GM21723 (cell line): Measurements from ENCODE around the gene CDC14B.
"Not testable (repeated sequence)": the region's sequence is repeated elsewhere in the genome, so short reads cannot be mapped to it uniquely, and the experiment has no call there.

Experiments
- ATAC-seq: cut with Tn5 transposase; IDR thresholded peaks from one replicate; pipeline ENCODE4 v1.9.1; 2021; ENCODE audit warnings: mild to moderate bottlenecking, moderate library complexity; ENCODE audit not compliant: unreplicated experiment

Gene CDC14B

DNA sequence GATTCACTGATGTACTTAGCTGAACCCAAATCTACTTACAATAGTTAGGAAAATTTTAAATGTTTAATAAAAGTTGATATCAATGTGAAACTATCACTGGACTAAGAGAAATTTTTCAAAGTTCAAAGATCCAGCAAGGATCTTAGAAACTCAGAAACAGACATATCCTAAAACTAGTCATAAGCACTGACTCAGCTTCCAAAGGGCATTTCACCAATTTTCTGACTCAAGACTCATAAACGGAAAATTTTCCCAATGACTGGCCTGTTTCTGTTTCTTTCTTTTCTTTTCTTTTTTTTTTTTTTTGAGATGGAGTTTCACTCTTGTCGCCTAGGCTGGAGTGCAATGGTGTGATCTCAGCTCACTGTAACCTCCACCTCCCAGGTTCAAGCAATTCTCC, 66.6 kb downstream of the CDC14B start:
- ATAC-seq: no peak

DNA sequence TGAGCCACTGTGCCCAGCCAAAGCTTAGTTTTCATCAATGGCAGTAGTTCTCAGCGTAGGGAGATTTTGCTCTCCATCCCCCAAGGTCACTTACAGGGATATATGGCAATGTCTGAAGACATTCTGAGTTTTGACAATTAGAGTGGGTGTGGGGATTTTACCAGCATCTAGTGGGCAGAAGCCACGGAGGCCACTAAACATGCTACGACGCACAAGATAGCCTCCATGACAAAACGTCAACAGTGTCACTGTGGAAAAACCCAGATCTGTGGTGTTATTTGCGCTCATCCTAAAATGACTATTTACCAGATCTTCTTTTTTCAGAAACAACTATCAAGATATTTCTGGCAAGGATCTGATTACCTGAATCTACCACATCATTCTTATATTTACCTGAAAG, 68.2 kb downstream of the CDC14B start:
- ATAC-seq: no peak

DNA sequence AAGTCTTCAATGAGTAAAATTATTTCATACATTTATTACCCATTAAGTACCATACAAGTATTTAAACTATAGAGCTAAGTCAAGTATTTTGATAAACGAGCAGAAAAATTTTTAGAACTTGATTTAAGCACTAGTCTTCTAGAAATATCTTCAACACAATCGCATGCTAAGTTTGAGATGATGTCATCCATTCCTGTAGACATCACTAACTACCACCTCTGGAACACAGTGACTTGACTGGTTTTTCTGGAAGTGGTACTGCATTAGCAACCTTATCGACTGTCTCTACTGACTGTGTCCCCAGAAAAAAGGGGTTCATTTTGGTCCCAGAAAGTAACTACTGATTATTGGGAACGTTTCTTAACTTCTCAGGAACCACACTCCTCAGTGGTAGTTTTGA, 69.0 kb downstream of the CDC14B start:
- ATAC-seq: no peak

DNA sequence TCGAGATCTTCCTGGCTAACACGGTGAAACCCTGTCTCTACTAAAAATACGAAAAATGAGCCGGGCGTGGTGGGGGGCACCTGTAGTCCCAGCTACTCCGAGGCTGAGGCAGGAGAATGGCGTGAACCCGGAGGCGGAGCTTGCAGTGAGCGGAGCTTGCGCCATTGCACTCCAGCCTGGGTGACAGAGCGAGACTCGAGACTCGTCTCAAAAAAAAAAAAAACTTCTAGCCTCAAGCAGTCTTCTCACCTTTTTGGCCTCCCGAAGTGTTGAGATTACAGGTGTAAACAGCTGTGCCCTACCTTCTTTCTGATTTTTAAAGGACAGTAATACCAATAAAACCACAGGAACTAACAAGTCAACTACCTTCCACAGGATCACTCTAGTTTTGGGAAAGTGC, 76.5 kb downstream of the CDC14B start:
- ATAC-seq: not testable (repeated sequence)

DNA sequence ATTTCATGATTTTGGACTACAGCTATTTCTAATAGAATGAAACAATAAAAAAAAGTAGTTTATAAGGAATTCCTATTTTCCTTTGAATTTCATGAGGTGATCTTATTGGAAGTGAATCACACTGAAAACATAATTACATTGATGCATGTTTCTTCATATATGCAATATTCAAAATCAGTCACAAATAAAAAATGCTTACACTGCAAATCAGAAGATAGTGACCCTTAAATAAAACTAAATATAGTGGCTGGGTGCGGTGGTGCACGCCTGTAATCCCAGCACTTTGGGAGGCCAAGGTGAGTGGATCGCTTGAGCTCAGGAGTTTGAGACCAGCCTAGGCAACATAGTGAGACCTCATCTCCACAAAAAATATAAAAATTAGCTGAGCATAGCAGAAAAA, 79.5 kb downstream of the CDC14B start:
- ATAC-seq: no peak

DNA sequence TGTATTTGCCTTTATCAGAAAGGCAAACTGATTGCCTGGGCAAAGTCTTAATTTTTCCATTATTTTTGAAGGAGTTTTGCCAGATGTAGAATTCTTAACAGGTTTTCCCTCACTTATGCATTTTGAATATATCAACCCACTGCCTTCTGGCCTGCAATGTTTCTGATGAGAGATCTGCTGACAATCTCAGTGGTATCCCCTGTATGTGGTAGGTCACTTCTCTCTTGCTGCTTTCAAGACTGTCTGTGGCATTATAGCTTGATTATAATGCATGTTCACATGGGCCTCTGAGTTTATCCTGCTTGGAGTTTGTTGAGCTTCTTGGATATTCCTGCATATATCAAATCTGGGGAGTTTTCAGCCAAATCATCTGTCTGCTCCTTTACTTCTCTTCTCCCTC, 87.5 kb downstream of the CDC14B start:
- ATAC-seq: no peak

DNA sequence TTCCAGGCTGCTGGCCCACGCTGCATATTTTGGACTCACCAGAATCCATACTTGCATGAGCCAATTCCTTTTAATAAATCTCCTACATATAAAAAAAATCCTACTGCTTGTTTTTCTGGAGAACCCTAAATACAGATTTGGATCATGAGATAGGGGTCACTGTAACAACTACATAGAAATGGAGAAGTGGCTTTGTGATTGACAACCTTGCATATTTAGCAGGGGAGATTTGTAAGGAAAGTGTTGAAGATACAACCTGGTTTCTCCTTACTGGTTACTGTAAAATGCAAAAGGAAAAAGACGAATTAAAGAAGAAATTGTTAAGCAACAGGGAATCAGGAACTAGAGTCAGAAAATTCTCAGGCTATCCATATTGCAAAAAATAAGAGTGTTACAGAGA, 94.9 kb downstream of the CDC14B start:
- ATAC-seq: no peak

DNA sequence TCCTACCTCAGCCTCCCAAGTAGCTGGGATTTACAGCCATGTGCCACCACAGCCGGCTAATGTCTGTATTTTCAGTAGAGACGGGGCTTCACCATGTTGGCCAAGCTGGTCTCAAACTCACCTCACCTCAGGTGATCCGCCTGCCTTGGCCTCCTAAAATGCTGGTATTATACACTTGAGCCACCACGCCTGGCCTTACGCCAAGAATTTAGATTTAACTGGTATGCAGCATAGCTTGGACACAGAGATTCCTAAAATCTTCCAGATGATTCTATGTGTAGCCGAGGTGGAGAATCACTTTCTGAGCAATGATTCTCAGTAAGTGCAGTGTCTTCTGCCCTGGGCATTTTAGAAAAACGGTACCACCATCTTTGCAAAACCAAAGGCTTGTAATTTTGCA, 95.6 kb downstream of the CDC14B start:
- no peak for ATAC-seq

DNA sequence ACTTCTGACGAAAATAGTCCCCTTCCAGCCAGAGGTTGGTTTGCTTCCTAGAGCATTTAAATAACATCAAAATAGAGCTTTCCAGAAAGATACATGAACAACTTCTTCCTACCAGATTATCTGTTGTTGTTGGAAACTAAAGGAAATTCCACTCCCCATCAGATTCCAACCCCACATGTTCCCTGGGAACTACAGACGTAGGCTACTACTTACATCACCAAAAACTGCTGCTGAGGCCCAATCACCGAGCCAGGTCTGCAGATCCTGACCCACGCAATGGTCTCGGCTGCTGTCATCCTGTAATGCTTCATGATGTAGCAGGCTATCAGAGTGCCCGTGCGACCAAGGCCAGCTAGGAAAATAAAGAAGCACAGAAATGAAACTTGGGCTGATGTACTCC, 96.3 kb downstream of the CDC14B start:
- ATAC-seq: no peak

DNA sequence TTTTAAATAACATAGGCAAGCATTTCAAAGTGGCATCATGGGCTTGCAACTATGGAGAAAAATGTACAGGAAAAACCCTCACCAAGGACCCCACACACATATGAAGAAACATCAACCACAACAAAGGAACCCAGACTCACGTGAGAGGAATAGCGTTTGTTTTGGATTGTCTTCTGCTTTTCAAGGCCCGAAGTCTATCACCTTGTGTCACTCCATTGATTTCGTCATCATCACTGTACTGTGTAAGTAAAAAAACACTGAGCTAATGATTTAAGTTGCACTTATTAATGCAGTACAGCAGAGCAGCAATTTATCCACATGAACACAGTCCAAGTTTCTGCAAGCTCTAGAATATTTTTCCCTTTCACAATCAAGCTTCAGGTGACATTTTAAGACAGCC, 97.3 kb downstream of the CDC14B start:
- ATAC-seq: no peak

DNA sequence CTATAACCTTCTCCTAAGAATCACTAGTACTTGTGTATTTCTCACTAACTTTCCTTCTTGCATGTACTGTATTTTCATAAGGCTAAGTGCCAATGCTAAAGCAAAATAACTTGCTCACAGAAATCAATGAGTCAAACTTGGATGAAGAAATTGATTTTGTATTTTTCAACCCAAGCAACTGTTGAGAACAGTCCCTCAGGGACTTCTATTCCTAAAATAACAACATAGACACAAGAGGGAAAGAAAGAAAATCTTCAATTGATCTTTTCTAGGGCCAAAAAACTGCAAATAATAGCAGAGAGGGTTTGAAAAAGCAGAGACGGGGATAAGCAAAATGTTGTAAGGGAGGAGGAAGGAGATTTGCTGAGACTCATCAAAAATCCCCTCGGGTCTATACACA, 99.9 kb downstream of the CDC14B start:
- ATAC-seq: no peak

DNA sequence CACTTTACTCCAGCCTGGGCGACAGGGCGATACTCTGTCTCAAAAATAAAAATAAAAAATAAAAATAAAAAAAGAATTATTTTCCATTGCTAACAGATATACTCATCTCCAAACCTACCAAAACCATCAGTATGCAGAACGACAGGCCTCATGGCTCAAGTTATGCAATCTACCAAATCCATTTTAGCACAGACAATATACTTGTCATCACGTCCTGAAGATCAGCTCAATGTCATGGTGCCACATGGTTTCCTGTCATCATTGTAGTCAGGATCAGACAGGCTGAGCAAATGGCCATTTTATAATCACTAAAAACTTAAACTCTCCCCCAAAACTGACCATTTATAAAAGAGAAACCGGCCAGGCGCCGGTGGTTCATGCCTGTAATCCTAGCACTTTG, 100.5 kb downstream of the CDC14B start:
- no peak for ATAC-seq

DNA sequence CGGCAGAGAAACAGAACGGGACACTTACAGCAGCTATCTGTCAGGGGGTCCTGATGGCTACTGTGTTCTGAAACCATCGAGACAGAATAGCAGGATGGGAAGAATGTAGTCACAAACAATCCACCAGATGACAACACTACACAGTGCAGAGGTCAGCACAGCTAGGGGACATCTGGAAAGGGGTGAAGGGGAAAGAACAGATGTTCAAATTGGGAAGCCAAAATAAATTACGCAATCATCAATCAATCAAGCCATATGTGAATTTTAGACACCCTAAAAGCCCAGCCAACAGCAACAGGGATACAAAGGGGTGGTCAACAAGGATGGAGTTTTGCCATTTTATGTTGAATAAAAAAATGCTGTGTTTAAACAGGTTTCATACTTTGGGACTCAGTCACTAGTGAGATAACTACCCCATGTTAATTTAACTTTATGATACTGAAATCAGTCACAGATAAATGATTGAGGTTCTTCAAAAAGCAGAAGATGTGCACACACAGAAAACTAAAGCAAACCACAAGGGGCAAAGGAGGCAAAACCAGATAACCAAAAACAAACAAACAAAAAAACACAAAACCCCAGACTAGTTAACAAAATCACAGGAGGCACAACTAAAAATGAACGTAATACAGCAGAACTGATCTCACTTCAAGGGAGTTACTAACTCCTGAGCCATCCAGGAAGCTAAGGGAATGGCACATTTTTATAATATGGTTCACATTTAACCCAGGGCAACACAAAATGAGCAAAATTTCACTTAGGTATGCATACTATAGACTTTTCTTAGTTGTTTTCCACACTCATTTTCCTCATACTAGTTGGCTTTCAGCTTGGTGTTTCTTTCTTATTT, 103.8 kb downstream of the CDC14B start:
- no peak for ATAC-seq

DNA sequence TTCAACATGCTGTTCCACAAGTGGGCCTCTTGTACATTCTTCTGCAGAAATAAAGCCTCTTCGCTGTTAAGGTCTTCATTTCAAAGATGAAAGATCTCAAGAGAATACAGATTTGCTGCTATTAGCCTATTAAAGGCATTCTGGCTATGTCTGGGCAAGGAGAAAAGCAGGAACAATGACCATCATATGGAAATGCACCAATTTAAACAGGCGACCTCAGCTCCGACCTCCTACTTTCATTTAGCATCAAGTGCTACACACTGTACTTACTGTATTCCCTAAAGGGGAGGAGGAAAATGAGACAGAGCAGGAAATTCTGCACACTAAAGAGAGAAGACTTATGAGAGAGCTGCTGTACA, 104.9 kb downstream of the CDC14B start:
- no peak for ATAC-seq

DNA sequence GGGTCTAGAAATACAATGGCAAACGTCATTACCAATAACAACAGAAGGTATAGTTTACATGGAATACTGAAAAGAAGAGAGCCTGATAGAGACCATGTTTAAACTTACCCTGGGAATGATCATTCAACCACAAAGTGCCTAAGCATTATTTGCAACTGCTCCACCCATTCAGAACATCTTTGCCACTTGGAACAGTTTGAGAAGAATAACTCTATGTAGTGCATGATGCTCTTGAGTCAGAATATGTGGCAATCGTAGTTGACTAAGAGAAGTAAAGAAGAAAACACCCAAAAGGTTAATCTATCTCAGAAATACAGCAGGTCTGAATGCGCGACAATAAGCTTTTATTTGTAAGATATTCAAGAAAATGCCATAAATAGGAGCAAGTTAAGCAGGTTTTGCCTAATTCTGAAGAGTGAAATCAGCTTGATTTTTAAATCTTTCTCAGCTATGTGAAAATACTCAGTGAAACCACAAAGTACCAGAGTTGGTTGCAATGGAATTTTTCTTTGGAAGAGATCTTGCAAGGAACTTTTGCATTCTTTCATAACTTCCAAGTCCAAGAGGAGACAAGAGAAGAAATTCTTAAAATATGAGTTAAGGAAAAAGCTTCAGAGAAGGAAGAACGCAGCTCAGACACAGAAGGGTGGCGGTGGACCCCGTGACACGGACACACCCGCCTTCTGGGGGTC, 105.4 kb downstream of the CDC14B start:
- no peak for ATAC-seq

DNA sequence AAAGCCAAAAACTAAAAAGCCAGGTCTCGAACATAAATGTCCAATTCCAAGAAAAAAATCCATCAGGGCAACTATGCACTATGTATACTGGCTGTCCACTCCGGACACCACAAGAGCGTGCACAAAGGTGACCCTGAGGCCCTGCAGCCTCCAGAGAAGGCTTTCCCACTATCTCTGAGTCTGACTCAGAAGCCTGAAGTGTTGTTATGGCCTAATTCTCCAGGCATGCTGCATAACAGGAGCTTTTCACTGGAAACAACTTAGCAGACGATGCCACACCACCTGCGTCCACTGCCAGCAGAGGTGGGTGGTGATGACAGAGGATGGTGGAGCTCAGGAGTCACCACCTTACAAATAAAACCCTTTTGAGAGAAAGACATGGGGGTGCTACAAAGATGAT, 106.0 kb downstream of the CDC14B start:
- no peak for ATAC-seq

DNA sequence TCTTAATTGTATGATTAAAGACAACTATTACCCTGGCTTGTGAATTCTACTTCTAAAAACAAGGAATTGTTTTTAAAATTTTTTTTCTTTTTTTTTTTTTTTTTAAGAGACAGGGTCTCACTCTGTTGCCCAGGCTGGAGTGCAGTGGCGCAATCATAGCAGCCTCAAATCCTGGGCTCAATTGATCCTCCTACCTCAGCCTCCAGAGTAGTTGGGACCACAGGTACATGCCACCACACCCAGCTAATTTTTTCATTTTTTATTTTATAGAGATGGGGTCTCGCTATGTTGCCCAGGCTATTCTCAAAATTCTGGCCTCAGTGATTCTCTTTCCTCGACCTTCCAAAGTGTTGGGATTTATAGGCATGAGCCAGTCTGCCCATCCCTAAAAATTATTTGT, 107.4 kb downstream of the CDC14B start:
- ATAC-seq: no peak

DNA sequence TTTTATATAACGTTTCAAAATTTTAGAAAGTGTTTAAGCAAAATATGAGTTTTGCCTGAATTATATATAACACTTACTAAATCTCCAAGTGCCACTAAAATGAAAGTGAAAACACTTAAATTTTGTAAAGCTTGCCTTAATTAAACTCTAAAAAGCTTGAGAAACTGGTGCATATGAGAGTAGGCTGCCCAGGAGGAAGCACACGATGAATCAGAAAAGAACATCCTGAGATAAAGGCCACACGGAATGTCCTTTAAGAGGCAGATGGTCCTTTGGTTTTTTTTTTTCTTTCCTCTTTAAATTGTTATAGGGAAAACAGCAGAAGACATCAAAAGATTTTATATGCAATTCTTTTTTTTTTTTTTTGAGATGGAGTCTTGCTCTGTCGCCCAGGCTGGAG, 109.4 kb downstream of the CDC14B start:
- ATAC-seq: no peak

DNA sequence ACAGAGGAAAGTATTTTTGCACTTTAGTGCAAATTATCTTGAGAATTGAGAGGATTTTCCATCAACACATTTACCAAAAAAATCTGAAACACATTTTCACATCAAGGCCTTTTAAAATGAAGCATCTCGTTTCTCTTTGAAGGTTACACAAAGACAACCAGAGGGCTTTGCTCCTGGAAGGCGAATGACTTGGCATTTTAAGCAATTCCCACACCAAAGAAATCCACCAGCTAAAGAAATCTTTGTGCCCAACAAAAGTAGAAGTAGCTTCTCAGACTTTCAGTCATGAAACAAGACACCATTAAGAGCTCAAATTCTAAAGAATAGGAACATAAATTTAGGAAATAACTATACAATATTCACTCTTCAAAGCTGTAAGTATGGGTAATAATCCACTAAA, 109.8 kb downstream of the CDC14B start:
- no peak for ATAC-seq

DNA sequence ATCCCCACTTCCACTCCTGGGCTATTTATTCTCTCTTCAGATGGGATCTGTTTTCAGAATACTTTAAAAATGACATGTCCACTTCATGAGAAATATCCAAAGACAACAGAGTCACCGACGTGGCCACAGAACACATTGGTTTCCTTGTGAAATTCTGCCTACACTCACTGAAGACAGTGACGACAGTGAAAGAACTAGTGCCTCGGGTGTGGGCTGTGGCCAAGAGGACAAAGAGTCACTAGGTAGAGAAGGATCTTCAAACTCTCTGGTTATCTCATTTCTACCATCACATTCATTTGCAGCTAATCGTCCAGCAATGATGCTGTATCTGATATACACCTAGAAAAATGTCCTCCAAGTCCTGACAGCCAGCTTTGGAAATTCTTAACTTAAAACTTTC, 110.6 kb downstream of the CDC14B start:
- no peak for ATAC-seq

DNA sequence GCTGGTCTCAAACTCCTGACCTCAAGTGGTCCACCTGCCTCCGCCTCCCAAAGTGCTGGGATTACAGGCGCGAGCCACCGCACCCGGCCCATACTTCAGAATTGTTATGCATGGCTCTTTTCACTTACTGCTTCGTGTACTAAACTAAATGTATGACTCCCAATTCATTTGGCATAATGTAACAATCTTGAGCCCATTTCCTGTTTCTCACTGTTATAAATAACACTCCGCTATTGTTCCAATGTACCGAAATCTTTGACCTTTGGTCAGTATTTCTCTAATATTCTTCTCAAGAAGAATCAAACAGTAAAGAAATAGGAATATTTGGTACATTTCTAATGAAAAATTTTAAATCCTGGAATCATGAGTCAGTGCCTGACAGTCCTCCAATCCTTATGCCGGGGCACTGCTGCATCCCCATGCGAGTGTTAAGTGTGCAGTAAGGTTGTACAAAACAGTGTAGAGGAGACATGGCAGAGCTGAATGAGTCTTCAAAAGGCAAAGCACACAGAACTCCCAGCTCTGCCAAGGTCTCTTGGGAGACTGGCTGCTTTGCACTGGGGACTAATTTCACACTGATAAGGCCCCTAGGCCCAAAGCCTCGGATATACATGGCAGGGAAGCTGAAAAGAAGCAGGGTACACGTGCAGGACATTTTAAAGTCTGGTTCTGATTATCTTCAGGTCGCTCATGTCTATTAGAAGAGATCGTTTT, 111.3 kb downstream of the CDC14B start:
- ATAC-seq: no peak
